HepG2 (cell line): ENCODE results near the gene FAF1. TPM values are rescaled to one million over a fixed set of nuclear protein-coding genes. Genes with fewer than 3 reads are reported as not detected.

Experiments used
- ATAC-seq: fragments of 200-7000 bp; cut with Tn5 transposase; 3 replicates; pipeline ENCODE4 v1.9.1; 2020; ENCODE audit warnings: mild to moderate bottlenecking, moderate library complexity
- BruUV-seq: library from RNA; stranded (reverse); fragments of 400-500 nt; replicated peaks from 2 replicates; lab custom pipeline; 2021; lab: Mats Ljungman, UMichigan
- CTCF ChIA-PET: fragments of 300-600 bp; formaldehyde crosslinking; extraction: SDS; loops from one replicate; lab custom pipeline; 2021; ENCODE audit warnings: low total read pairs, inconsistent platforms, low intra/inter-chr PET ratio; lab: Yijun Ruan, JAX
- POLR2A ChIA-PET: fragments of 350-600 bp; sonication (Branson Sonifier 250); formaldehyde crosslinking; loops from one replicate; lab custom pipeline; 2020; ENCODE audit warnings: antibody characterized with exemption, inconsistent platforms; lab: Yijun Ruan, JAX
- DNase-seq: peaks from one replicate; pipeline ENCODE4 v3.0.0-alpha.2; 2015; ENCODE audit warnings: low spot score
- FAIRE-seq: peaks from 3 replicates; lab custom pipeline; 2011; peaks lifted over from hg19 to GRCh38; lab: Jason Lieb, UNC
- H2AFZ ChIP-seq: one replicate; pipeline ENCODE4 v1.6.1; 2011; ENCODE audit warnings: low read length, inconsistent platforms
- H3K27ac ChIP-seq: fragments of 300-600 bp; 3 replicates; pipeline ENCODE4 v1.8.0; 2011; ENCODE audit warnings: mixed run types, mild to moderate bottlenecking, mixed read lengths, low read length, inconsistent platforms; ENCODE audit not compliant: insufficient read depth; ENCODE audit errors: extremely low read length
- H3K27me3 ChIP-seq, 2 experiments: fragments of 200-600 bp in 1 of 2; 2 replicates in 1 of 2; 3 replicates in 1 of 2; pipeline versions ENCODE4 v1.6.0 to v1.8.0; 2011; ENCODE audit warnings: low read length in 2 of 2, mild to moderate bottlenecking in 2 of 2, moderate library complexity in 2 of 2, inconsistent platforms in 1 of 2; ENCODE audit not compliant: insufficient read depth in 2 of 2, control insufficient read depth in 1 of 2
- H3K36me3 ChIP-seq, 2 experiments: fragments of 200-600 bp in 1 of 2; replicated peaks in 1 of 2; 2 replicates in 1 of 2; 3 replicates in 1 of 2; pipeline versions ENCODE4 v1.5.1 to v1.8.0; 2011; ENCODE audit warnings: low read length in 2 of 2, inconsistent platforms in 1 of 2; ENCODE audit not compliant: insufficient read depth in 2 of 2, control insufficient read depth in 1 of 2
- H3K4me1 ChIP-seq: 2 replicates; pipeline ENCODE4 v1.5.1; 2012; ENCODE audit warnings: low read length, inconsistent platforms; ENCODE audit not compliant: insufficient read depth
- H3K4me2 ChIP-seq: 2 replicates; pipeline ENCODE4 v1.6.0; 2011; ENCODE audit warnings: low read depth, low read length, inconsistent platforms
- H3K4me3 ChIP-seq, 3 experiments: fragments of 200-600 bp in 1 of 3; sonication (generic), shearing (Covaris generic) in 1 of 3; replicated peaks in 1 of 3; 2 replicates each; pipeline ENCODE4 v1.5.1; 2011 to 2016; ENCODE audit warnings: low read length in 3 of 3, inconsistent platforms in 2 of 3, low read depth in 2 of 3, mild to moderate bottlenecking in 2 of 3, control low read depth in 1 of 3, mixed read lengths in 1 of 3; ENCODE audit not compliant: insufficient read depth in 1 of 3
- H3K79me2 ChIP-seq: one replicate; pipeline ENCODE4 v1.6.1; 2011; ENCODE audit warnings: low read length, inconsistent platforms; ENCODE audit not compliant: insufficient read depth
- H3K9ac ChIP-seq: 2 replicates; pipeline ENCODE4 v1.6.0; 2011; ENCODE audit warnings: mild to moderate bottlenecking, low read depth, low read length, inconsistent platforms; ENCODE audit not compliant: insufficient read depth
- H3K9me3 ChIP-seq: 2 replicates; pipeline ENCODE4 v1.5.1; 2012; ENCODE audit warnings: mild to moderate bottlenecking, low read length
- H4K20me1 ChIP-seq: 2 replicates; pipeline ENCODE4 v1.6.0; 2011; ENCODE audit warnings: inconsistent platforms, mild to moderate bottlenecking, low read length, moderate library complexity; ENCODE audit not compliant: insufficient read depth
- ELF1 ChIP-seq: sonication (generic); formaldehyde crosslinking; IDR thresholded peaks from 2 replicates; pipeline ENCODE4 v1.4.0; 2020; ENCODE audit warnings: missing genetic modification reagents
- GABPB1 ChIP-seq: IDR thresholded peaks from 2 replicates; pipeline ENCODE4 v1.6.1; 2016; ENCODE audit warnings: mild to moderate bottlenecking, missing genetic modification reagents, moderate library complexity, missing compliant biosample characterization
- KDM3A ChIP-seq: IDR thresholded peaks from 2 replicates; pipeline ENCODE4 v1.6.1; 2018; ENCODE audit warnings: low read depth, missing compliant biosample characterization
- KDM6A ChIP-seq: IDR thresholded peaks from 2 replicates; pipeline ENCODE4 v1.6.1; 2016; ENCODE audit warnings: low read depth
- MIXL1 ChIP-seq: IDR thresholded peaks from 2 replicates; pipeline ENCODE4 v1.6.1; 2016
- PRMT3 ChIP-seq: sonication (generic); formaldehyde crosslinking; IDR thresholded peaks from 2 replicates; pipeline ENCODE4 v1.8.1; 2022; ENCODE audit warnings: low read depth, mild to moderate bottlenecking, moderate library complexity, missing genetic modification reagents, borderline replicate concordance
- TARDBP ChIP-seq: sonication (generic); formaldehyde crosslinking; IDR thresholded peaks from 2 replicates; pipeline ENCODE4 v1.8.0; 2022; ENCODE audit warnings: mild to moderate bottlenecking, missing genetic modification reagents
- ZNF605 ChIP-seq: sonication (generic); formaldehyde crosslinking; IDR thresholded peaks from 2 replicates; pipeline ENCODE4 v1.8.0; 2022; ENCODE audit warnings: mild to moderate bottlenecking, missing genetic modification reagents
- ZNF841 ChIP-seq: sonication (generic); formaldehyde crosslinking; IDR thresholded peaks from 2 replicates; pipeline ENCODE4 v1.8.1; 2023; ENCODE audit warnings: missing genetic modification reagents, borderline replicate concordance
- ZSCAN20 ChIP-seq: sonication (generic); formaldehyde crosslinking; IDR thresholded peaks from 2 replicates; pipeline ENCODE4 v1.4.0; 2020; ENCODE audit warnings: missing genetic modification reagents, mild to moderate bottlenecking, borderline replicate concordance
- WGBS: methylation state at CpG from one replicate; pipeline ENCODE4 v1.1.6; 2017; ENCODE audit warnings: low lambda C conversion rate; 5-methylcytosine and 5-hydroxymethylcytosine counted together
- in situ Hi-C: cut with HindIII; loops from 2 replicates; pipeline ENCODE4 v1.10.0; 2017; ENCODE audit warnings: low pct_unique_long_range_greater_than_20kb; ENCODE audit not compliant: extremely low pct_ligation_motif_present
- intact Hi-C: fragments of 100-400 bp; cut with micrococcal nuclease; formaldehyde crosslinking; loops from one replicate; pipeline ENCODE4 v1.10.0; 2022; ENCODE audit not compliant: unreplicated experiment
- polyA plus RNA-seq, 8 experiments: library from polyadenylated mRNA; depleted of rRNA in 3 of 8; stranded (reverse) in 7 of 8; unstranded in 1 of 8; fragments of >200 nt; fragmentation: Illumina TruSeq in 4 of 8; extraction: Trizol in 4 of 8; gene quantifications; 2 replicates each; pipeline versions ENCODE4 v1.2.1 to v1.2.3, GENCODE V29; 2011 to 2016; ENCODE audit warnings: low read depth in 4 of 8, missing spikeins in 1 of 8, mixed read lengths in 1 of 8; ENCODE audit not compliant: insufficient read depth in 1 of 8
- total RNA-seq, 5 experiments: library from RNA; depleted of rRNA; stranded (reverse); fragments of >200 nt; fragmentation: Illumina TruSeq; extraction: Trizol; gene quantifications; 2 replicates each; pipeline ENCODE4 v1.2.3, GENCODE V29; 2016; ENCODE audit warnings: low read depth in 1 of 5
- TF ChIP-seq, protein P1 (sequence below): IDR thresholded peaks from 2 replicates; pipeline ENCODE4 v1.6.1; 2012; ENCODE audit warnings: inconsistent platforms
- TF ChIP-seq, protein P2 (sequence below): sonication (generic); formaldehyde crosslinking; IDR thresholded peaks from 2 replicates; pipeline ENCODE4 v1.5.0; 2020; ENCODE audit warnings: missing genetic modification reagents
- TF ChIP-seq, protein P3 (sequence below): conservative IDR thresholded peaks from 2 replicates; pipeline ENCODE4 v1.6.1; 2018; ENCODE audit warnings: missing genetic modification reagents
- TF ChIP-seq, protein P4 (sequence below): sonication (generic); formaldehyde crosslinking; IDR thresholded peaks from 2 replicates; pipeline ENCODE4 v1.4.0; 2020; ENCODE audit warnings: missing genetic modification reagents

FAF1 gene
- total and polyA plus RNA-seq, 2 of the 13 experiments (the other 11 are each of a cell fraction or from before 2014, with no cell fraction given) = 19.4 to 63.3 TPM

DNA sequence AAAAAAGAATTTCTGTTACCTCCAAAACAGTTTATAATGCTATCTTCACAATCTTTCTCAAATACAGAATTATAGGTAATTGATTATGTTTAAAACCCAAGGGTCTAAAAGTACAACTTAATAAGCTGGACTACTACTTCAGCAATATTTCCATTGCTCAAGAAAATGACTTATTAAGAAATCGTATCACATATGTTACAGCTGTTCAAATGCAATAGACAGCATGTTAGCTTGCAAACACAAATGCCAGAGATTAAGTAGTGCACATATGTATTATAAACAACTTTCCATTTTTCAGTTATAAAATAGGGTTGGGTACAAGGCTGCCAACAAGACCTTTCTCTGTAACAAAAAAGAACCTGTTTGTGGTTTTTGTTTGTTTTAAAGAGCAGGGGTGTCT lies 325.8 kb downstream of the FAF1 start:
- H3K27me3 ChIP-seq = no peaks in the 10 kb centered on the region
- no peaks in the 10 kb centered on the region; a peak in 1 of 5 replicates for H3K36me3 ChIP-seq
- H3K4me2 ChIP-seq = no peak overlapping the region
- FAIRE-seq = no peak
- in situ Hi-C loops (no loop called here), intact Hi-C loops (no loop called here)
- TF ChIP-seq ELF1 (CRISPR knock-in tag) = no peak
- TF ChIP-seq, protein P1, sequence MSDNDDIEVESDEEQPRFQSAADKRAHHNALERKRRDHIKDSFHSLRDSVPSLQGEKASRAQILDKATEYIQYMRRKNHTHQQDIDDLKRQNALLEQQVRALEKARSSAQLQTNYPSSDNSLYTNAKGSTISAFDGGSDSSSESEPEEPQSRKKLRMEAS = no peak
- TF ChIP-seq GABPB1 (CRISPR knock-in tag) = no peak
- TF ChIP-seq TARDBP (CRISPR knock-in tag) = no peak
- no peak for TF ChIP-seq PRMT3 (CRISPR knock-in tag)
- TF ChIP-seq, protein P2, sequence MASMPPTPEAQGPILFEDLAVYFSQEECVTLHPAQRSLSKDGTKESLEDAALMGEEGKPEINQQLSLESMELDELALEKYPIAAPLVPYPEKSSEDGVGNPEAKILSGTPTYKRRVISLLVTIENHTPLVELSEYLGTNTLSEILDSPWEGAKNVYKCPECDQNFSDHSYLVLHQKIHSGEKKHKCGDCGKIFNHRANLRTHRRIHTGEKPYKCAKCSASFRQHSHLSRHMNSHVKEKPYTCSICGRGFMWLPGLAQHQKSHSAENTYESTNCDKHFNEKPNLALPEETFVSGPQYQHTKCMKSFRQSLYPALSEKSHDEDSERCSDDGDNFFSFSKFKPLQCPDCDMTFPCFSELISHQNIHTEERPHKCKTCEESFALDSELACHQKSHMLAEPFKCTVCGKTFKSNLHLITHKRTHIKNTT (CRISPR knock-in tag) = no peak
- TF ChIP-seq, protein P3, sequence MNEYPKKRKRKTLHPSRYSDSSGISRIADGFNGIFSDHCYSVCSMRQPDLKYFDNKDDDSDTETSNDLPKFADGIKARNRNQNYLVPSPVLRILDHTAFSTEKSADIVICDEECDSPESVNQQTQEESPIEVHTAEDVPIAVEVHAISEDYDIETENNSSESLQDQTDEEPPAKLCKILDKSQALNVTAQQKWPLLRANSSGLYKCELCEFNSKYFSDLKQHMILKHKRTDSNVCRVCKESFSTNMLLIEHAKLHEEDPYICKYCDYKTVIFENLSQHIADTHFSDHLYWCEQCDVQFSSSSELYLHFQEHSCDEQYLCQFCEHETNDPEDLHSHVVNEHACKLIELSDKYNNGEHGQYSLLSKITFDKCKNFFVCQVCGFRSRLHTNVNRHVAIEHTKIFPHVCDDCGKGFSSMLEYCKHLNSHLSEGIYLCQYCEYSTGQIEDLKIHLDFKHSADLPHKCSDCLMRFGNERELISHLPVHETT (CRISPR knock-in tag) = no peak
- no peak for TF ChIP-seq KDM6A (CRISPR knock-in tag)
- no peak for TF ChIP-seq ZSCAN20 (CRISPR knock-in tag)
- TF ChIP-seq MIXL1 = no peak
- no peak for TF ChIP-seq KDM3A
- TF ChIP-seq ZNF841 = no peak
- TF ChIP-seq, protein P4, sequence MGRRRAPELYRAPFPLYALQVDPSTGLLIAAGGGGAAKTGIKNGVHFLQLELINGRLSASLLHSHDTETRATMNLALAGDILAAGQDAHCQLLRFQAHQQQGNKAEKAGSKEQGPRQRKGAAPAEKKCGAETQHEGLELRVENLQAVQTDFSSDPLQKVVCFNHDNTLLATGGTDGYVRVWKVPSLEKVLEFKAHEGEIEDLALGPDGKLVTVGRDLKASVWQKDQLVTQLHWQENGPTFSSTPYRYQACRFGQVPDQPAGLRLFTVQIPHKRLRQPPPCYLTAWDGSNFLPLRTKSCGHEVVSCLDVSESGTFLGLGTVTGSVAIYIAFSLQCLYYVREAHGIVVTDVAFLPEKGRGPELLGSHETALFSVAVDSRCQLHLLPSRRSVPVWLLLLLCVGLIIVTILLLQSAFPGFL (CRISPR knock-in tag) = no peak
- TF ChIP-seq ZNF605 (CRISPR knock-in tag) = no peak
- no peak overlapping the region for H3K9ac ChIP-seq
- no peak for DNase-seq
- H3K4me1 ChIP-seq = no peaks in the 10 kb centered on the region
- H3K27ac ChIP-seq = no peak overlapping the region
- POLR2A ChIA-PET = no interaction called here
- CTCF ChIA-PET = no interaction called here
- H3K79me2 ChIP-seq = no peaks in the 10 kb centered on the region
- H2AFZ ChIP-seq = no peak overlapping the region
- H3K4me3 ChIP-seq = no peak overlapping the region
- no peaks in the 10 kb centered on the region for H3K9me3 ChIP-seq
- 100% methylated on average over 1 of the region's 1 CpG for WGBS
- H4K20me1 ChIP-seq = no peaks in the 10 kb centered on the region
- ATAC-seq = no peak
- BruUV-seq = no TSS peak
